HL-60 (cell line): Measurements from ENCODE around the gene AKNA.

ENCODE experiments used
- DNase-seq, 2 experiments: peaks; one replicate each; pipeline ENCODE4 v3.0.0-alpha.2; 2010 to 2020; ENCODE audit warnings: low read depth in 1 of 2, low spot score in 1 of 2
- H3K27ac ChIP-seq: fragments of 250-450 bp; sonication (Bioruptor Pico); replicated peaks from 2 replicates; pipeline ENCODE4 v1.5.1; 2020; ENCODE audit warnings: mild to moderate bottlenecking, moderate library complexity
- H3K27me3 ChIP-seq: fragments of 250-450 bp; sonication (Bioruptor Pico); 2 replicates; pipeline ENCODE4 v1.5.1; 2021; ENCODE audit warnings: mild to moderate bottlenecking, moderate library complexity; ENCODE audit not compliant: insufficient read depth, poor library complexity, severe bottlenecking
- H3K4me3 ChIP-seq: replicated peaks from 2 replicates; pipeline ENCODE4 v1.5.1; 2011; ENCODE audit warnings: mild to moderate bottlenecking, control low read depth, low read length; ENCODE audit not compliant: insufficient read depth
- CTCF ChIP-seq: IDR thresholded peaks from one replicate; pipeline ENCODE4 v1.5.1; 2011; ENCODE audit warnings: low read length, control low read depth, inconsistent platforms; ENCODE audit not compliant: insufficient read depth
- GABPA ChIP-seq: IDR thresholded peaks from 2 replicates; pipeline ENCODE4 v1.6.1; 2012; ENCODE audit warnings: low read depth
- POLR2AphosphoS5 ChIP-seq: IDR thresholded peaks from 2 replicates; pipeline ENCODE4 v1.6.1; 2012; ENCODE audit warnings: low read depth
- REST ChIP-seq: IDR thresholded peaks from 2 replicates; pipeline ENCODE4 v1.6.1; 2012; ENCODE audit warnings: low read depth; ENCODE audit not compliant: insufficient replicate concordance
- SPI1 ChIP-seq: IDR thresholded peaks from 2 replicates; pipeline ENCODE4 v1.6.1; 2012; ENCODE audit warnings: low read depth, mild to moderate bottlenecking, borderline replicate concordance

Gene AKNA

GRCh38 chr9:114416290-114416689 is 28.5 kb upstream of the AKNA start:
- Histone ChIP-seq H3K27ac (peak overlapping the region; percentile 32), H3K4me3 (no peak overlapping the region), H3K27me3 (no peaks in the 10 kb centered on the region)
- DNase-seq, result peak; percentile 36 to 67
- TF ChIP-seq SPI1 (peak; percentile 65), POLR2AphosphoS5 (no peak), CTCF (no peak)

DNA sequence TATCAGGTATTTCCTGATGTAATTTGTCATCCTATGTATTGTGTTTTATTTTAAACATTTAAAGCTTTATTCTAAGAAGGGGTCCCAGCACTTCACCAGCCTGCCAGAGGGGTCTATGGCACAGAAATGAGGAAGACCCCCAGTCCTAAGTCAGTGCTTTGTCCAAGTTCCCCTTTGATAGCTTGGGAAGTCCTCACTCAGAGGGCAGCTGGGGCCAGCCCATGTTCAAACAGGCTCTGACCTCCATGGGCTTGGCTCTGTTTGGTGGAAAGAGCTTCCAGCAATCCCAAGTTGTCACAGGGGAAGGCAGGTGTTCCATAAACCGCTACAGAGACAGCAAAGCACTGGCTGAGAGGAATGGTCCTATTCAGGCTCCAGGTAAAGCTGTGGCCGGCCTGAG is 26.6 kb upstream of the AKNA start:
- H3K27ac ChIP-seq, result no peak overlapping the region
- TF ChIP-seq POLR2AphosphoS5 (no peak), CTCF (no peak), REST (no peak), GABPA (no peak), SPI1 (no peak)

DNA sequence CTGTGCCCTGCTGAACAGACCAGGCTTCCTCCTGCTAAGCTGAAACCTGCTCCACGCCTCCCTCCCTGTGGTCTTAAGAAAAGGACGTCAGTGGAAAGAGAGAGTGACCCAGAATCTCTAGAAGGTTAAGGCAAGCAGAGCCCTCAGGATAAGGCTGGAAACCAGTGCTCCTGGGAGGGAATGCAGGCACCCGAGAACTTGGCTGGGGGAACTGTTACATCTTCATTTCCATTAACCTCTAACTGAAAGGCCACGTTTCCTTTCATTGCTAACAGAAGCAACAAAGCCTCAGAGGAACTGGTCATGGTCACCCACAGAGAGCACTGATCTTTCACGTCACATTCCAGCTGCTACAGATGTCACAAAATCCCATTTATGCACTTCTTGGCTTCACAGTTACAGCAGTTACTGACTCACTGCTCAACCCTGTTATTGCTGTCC is 26.1 kb upstream of the AKNA start:
- no peak overlapping the region for H3K27ac ChIP-seq
- H3K4me3 ChIP-seq, result no peak overlapping the region
- no peak for DNase-seq
- H3K27me3 ChIP-seq, result no peaks in the 10 kb centered on the region
- TF ChIP-seq REST (no peak), GABPA (no peak), POLR2AphosphoS5 (no peak)

More for the DNA sequence above, 26.6 kb upstream of the AKNA start:
- Histone ChIP-seq H3K27me3 (no peaks in the 10 kb centered on the region), H3K4me3 (no peak overlapping the region)
- no peak for DNase-seq

- H3K4me3 ChIP-seq, result no peak overlapping the region
- no peak overlapping the region for H3K27ac ChIP-seq
- no peaks in the 10 kb centered on the region for H3K27me3 ChIP-seq
- DNase-seq, result no peak
- TF ChIP-seq CTCF (no peak), REST (no peak), POLR2AphosphoS5 (no peak), SPI1 (no peak), GABPA (no peak)
Observed at GRCh38 chr9:114412048-114412683, 24.4 kb upstream of the AKNA start.
